Stimulated activated naive CD8-positive, alpha-beta T cell treated with anti-CD3 and anti-CD28 coated beads, Interleukin-15, Interleukin-2, amounts not matched to agents 100 ng/mL and 50 ng/mL, for 24 hours (primary cell): ENCODE measurements around the gene NTRK1.

Experiments
- H3K27ac Mint-ChIP-seq: one replicate; pipeline ENCODE4 v1.8.0; 2021; ENCODE audit warnings: mild to moderate bottlenecking, mixed read lengths
- H3K27me3 Mint-ChIP-seq: one replicate; pipeline ENCODE4 v1.8.0; 2021; ENCODE audit warnings: mixed read lengths
- H3K36me3 Mint-ChIP-seq: one replicate; pipeline ENCODE4 v1.8.0; 2021; ENCODE audit warnings: low read depth, mixed read lengths
- H3K4me1 Mint-ChIP-seq: one replicate; pipeline ENCODE4 v1.8.0; 2021; ENCODE audit warnings: low read depth, mixed read lengths
- H3K4me3 Mint-ChIP-seq: one replicate; pipeline ENCODE4 v1.8.0; 2021; ENCODE audit warnings: mild to moderate bottlenecking, mixed read lengths
- H3K9me3 Mint-ChIP-seq: one replicate; pipeline ENCODE4 v1.8.0; 2021; ENCODE audit warnings: mixed read lengths

The NTRK1 gene

GRCh38 chr1:156887734-156888133 lies 27.1 kb downstream of the NTRK1 start:
- Mint-ChIP-seq H3K27me3 (peaks cover 40% of the 10 kb centered on the region), H3K27ac (no peak overlapping the region), H3K36me3 (no peaks in the 10 kb centered on the region), H3K9me3 (no peaks in the 10 kb centered on the region), H3K4me1 (peaks cover 4% of the 10 kb centered on the region), H3K4me3 (no peak overlapping the region)

DNA sequence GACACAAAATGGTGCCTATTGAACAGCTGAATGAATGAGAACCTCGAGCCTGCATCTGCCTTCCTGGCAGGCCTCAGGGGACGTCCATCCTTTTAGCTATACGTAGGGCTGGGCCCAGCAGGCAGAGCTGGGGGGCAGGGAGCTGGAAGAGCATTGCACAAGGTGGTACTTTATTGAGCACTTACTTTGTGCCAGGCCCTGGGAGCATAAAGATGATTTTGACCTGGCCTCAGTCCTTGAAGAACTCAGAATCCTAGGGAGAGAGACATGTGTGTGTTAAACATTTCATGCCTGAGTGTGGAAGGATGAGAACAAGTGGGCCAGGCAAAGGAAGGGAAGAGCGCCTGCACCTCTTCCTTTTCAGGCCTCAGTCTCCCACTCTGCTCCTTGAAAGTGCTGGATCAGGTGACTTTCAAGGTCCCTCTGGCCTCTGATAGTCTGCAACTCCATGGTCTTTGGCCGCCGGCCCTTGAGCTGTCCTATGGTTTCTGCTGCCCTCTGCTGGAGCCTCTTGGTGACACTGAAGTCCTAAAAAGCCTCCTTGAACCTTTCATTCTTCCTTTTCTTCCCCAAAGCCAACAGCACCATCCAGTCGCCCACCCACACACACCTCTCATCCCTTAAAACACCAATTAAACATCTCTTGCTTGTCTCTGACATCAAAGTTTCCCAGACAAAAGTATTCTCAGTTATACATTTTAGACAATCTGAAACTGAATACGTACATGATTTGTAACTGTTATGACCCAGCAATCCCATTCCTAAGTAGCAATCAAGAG lies 29.3 kb downstream of the NTRK1 start:
- Mint-ChIP-seq H3K36me3 (no peaks in the 10 kb centered on the region), H3K4me3 (no peak overlapping the region), H3K27me3 (peaks cover 55% of the 10 kb centered on the region), H3K27ac (no peak overlapping the region), H3K4me1 (peaks cover 7% of the 10 kb centered on the region), H3K9me3 (no peaks in the 10 kb centered on the region)

GRCh38 chr1:156892190-156893047 lies 31.8 kb downstream of the NTRK1 start:
- no peaks in the 10 kb centered on the region for H3K36me3 Mint-ChIP-seq
- peaks cover 7% of the 10 kb centered on the region for H3K4me1 Mint-ChIP-seq
- peaks cover 59% of the 10 kb centered on the region for H3K27me3 Mint-ChIP-seq
- no peaks in the 10 kb centered on the region for H3K9me3 Mint-ChIP-seq
- H3K27ac Mint-ChIP-seq: no peak overlapping the region
- H3K4me3 Mint-ChIP-seq: peak overlapping the region; percentile 48

DNA sequence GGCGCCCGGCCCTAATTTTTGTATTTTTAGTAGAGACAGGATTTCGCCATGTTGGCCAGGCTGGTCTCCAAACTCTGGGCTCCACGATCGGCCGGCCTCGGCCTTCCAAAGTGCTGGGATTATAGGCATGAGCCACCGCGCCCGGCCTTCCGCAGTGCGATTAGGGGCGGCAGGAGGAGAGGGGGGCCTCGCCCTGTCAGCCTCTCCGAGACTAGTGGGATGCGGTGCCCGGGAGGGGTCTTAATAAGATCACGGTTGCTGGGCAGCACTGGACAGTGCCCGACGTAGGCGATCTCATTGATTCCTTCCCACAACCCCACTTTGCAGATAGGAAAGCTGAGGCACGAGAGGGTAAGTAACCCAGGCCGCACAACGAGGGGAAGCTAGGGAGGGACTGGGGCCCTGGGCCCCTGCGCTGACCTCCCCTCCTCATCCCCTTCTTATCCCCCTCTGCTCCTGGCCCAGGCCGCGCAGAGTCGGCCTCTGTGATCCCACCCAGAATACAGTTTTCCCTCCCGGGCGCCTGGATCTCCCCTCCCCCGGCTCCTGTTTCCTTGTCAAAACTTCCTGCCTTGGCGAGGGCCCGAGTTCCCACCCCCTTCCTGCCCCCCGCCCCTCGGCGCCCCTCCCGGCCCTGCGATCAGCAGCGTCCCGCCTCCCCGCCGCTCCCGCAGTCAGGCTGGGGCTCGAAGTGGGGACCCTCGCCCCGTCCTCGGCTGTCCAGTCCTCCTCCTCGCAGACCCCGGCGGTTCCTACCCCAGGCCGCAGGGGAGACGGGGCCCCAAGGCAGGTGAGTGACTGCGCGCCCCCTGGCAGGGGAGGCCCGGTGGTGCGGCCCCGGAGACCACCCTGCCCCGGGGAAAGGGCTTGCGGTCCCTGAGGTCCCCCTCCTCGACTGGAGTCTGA lies 32.6 kb downstream of the NTRK1 start, which contains the start of gene PEAR1:
Gene PEAR1, plus strand, starts transcription at position 671 of the 906 bp plus-strand sequence. CDS start 10,209 bp downstream, outside the sequence.
- no peaks in the 10 kb centered on the region for H3K9me3 Mint-ChIP-seq
- no peak within 1 kb of the TSS for H3K27ac Mint-ChIP-seq
- H3K4me1 Mint-ChIP-seq: peaks cover 10% of the 10 kb centered on the region
- H3K27me3 Mint-ChIP-seq: peaks cover 62% of the 10 kb centered on the region
- H3K36me3 Mint-ChIP-seq: no peaks in the 10 kb centered on the region
- H3K4me3 Mint-ChIP-seq: peak within 1 kb of the TSS; percentile 48

DNA sequence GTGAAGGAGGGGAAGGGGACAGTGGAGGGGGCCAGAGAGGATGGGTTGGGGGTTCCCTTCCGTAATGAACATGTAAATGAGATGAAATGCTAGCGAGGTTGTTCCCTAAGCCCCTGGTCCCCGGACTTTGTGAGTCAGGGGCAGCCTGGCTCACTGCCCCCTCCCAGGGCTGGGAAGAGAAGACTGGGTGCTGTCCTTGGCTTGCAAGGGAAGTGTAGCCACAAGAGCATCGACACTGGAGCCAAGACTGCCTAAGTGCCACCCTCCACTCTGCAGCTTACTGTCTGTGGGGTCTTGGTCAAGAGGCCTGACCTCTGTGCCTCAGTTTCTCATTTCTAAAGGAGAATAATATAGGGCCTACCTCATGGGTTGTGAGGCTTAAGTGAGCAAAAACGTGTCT lies 33.3 kb downstream of the NTRK1 start:
- Mint-ChIP-seq H3K27me3 (peaks cover 64% of the 10 kb centered on the region), H3K36me3 (no peaks in the 10 kb centered on the region), H3K4me3 (no peak overlapping the region), H3K27ac (no peak overlapping the region), H3K9me3 (no peaks in the 10 kb centered on the region), H3K4me1 (peaks cover 10% of the 10 kb centered on the region)

DNA sequence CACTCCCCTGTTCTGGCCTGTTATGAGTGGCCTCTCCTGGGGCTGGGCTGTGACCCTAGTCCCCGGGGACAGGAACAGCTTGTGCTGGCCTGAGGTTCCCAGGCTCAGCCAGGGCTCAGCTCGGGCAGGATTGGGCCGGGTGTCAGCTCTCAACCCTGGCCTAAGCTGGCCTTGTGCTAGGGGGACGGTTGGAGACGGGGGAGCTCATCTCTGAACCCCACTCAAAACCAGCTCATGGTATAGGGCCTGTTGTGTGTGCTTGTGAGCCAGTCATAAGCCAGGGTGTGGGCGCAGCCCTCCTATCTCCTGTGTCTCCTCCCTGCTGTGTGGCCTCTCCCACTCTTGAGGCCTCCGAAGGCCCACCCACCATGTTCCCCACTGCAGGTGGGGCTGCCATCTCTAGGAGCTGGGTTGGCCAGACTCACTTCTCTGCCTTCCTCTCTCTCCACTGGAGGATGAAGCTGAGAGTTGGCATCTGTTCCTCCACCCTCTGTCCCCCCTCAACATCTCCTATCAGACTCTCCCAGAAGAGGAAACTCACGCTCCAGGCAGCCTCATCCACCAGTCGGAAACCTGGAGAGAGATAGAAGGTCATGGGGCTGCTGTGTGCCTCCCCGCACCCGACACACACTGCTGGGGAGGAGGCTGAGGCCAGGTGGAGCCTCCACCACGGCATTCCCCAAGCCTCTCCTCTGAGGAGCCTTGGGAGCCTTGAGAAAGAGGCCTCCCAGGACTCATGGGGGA lies 34.2 kb downstream of the NTRK1 start:
- H3K4me3 Mint-ChIP-seq: no peak overlapping the region
- no peaks in the 10 kb centered on the region for H3K36me3 Mint-ChIP-seq
- peaks cover 10% of the 10 kb centered on the region for H3K4me1 Mint-ChIP-seq
- H3K9me3 Mint-ChIP-seq: no peaks in the 10 kb centered on the region
- peaks cover 63% of the 10 kb centered on the region for H3K27me3 Mint-ChIP-seq
- H3K27ac Mint-ChIP-seq: no peak overlapping the region

DNA sequence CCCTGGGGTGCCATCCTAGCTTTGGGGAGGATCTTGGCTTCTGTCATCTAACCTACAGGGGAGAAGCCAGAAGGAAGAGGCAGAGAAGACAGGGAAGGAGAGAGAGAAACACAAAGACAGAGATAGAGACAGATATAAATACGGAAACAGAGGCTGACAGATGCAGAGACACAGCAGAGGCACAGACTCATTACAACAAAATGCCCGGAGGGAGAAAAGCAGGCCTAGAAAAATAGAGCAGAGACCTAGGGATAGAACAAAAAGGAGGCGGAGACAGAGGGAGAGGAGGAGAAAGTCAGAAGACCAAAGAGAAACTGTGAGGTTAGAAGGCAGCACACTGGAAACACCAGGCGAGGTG lies 34.8 kb downstream of the NTRK1 start:
- Mint-ChIP-seq H3K9me3 (no peaks in the 10 kb centered on the region), H3K4me1 (peaks cover 10% of the 10 kb centered on the region), H3K36me3 (no peaks in the 10 kb centered on the region), H3K27me3 (peaks cover 58% of the 10 kb centered on the region), H3K27ac (no peak overlapping the region), H3K4me3 (no peak overlapping the region)

DNA sequence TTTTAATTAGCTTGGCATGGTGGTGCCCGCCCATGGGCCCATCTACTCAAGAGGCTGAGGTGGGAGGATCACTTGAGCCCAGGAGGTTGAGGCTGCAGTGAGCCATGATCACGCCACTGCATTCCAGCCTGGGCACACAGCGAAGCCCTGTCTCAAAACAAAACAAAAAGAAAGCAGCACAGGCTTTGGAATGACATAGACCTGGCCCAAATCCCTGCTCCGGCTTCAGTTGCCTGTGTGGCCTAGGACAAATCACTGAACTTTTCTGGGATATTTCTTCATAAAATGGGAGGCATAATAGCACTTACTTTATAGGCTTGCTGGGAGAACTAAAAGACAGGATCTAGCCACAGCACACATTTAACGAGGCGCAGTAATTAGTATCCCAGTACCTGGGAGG lies 35.3 kb downstream of the NTRK1 start:
- peaks cover 53% of the 10 kb centered on the region for H3K27me3 Mint-ChIP-seq
- no peaks in the 10 kb centered on the region for H3K36me3 Mint-ChIP-seq
- H3K4me1 Mint-ChIP-seq: peaks cover 10% of the 10 kb centered on the region
- H3K4me3 Mint-ChIP-seq: no peak overlapping the region
- H3K9me3 Mint-ChIP-seq: no peaks in the 10 kb centered on the region
- H3K27ac Mint-ChIP-seq: no peak overlapping the region

- peaks cover 47% of the 10 kb centered on the region for H3K27me3 Mint-ChIP-seq
- H3K4me3 Mint-ChIP-seq: no peak overlapping the region
- H3K4me1 Mint-ChIP-seq: peaks cover 9% of the 10 kb centered on the region
- no peak overlapping the region for H3K27ac Mint-ChIP-seq
- no peaks in the 10 kb centered on the region for H3K36me3 Mint-ChIP-seq
- no peaks in the 10 kb centered on the region for H3K9me3 Mint-ChIP-seq
These were observed 35.9 kb downstream of the NTRK1 start for GRCh38 chr1:156896490-156897033.

DNA sequence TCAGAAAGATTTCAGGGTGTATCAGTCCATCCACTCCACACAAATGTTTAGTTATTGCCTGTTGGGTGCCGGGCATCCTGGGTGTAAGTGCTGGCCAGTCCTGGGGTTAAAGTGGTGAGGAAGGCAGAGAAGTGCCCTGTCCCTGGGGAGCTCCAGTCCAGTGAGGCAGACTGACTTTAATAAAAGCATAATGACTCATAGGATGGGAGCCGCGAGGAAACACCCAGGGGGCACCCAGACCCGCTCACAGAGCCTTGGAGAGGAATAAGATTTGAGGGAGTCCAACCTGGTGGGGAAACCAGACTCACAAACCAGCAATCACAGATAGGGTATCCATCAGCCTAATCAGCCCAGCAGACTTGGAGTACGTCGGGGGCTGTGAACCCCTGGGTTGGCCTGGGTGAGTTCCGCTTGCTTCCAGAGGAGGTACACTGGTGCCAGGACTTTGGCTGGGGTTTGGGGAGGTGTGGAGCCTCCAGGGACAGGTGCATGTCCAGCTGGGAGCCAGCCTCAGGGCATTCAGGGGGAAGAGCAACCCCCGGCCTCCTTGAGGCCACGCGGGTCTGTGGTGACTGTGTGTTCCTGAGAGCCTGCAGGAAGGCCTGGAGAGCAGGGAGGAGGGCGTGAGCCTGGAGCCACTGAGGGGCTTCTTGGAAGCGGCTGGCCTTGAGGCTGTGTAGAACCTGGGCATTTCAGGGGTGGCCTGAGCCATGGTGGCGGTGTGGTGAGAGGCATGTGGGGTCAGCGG lies 36.6 kb downstream of the NTRK1 start:
- no peak overlapping the region for H3K27ac Mint-ChIP-seq

DNA sequence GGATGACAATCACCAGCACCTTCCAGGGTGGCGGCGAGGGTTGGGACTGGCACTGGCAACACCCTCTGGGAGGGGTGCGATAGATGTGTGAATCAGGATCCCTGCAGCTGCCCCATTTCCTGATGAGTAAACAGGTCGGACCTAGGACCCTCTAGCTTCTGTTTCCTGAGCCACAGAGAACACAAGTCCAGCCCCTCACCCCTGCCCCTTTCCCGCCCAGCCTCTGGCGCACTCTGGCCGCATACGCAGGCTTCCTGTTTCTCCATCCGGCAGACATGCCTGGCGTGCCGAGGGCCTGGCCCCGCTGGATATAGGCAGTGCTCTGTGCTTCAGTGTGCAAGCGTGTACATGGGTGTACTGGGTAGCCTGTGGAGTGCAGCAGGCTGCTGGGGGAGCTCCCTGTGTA lies 37.5 kb downstream of the NTRK1 start:
- Mint-ChIP-seq H3K27ac (no peak overlapping the region), H3K27me3 (peaks cover 36% of the 10 kb centered on the region), H3K4me3 (no peak overlapping the region), H3K4me1 (peaks cover 3% of the 10 kb centered on the region), H3K36me3 (no peaks in the 10 kb centered on the region), H3K9me3 (no peaks in the 10 kb centered on the region)

More for the DNA sequence above, 36.6 kb downstream of the NTRK1 start:
- Mint-ChIP-seq H3K9me3 (no peaks in the 10 kb centered on the region), H3K27me3 (peaks cover 40% of the 10 kb centered on the region), H3K36me3 (no peaks in the 10 kb centered on the region), H3K4me1 (peaks cover 6% of the 10 kb centered on the region), H3K4me3 (no peak overlapping the region)

GRCh38 chr1:156898971-156899664 lies 38.5 kb downstream of the NTRK1 start:
- H3K36me3 Mint-ChIP-seq: no peaks in the 10 kb centered on the region
- H3K4me1 Mint-ChIP-seq: peaks cover 3% of the 10 kb centered on the region
- H3K27ac Mint-ChIP-seq: no peak overlapping the region
- H3K9me3 Mint-ChIP-seq: no peaks in the 10 kb centered on the region
- H3K4me3 Mint-ChIP-seq: no peak overlapping the region
- peaks cover 30% of the 10 kb centered on the region for H3K27me3 Mint-ChIP-seq
